ENCODE data around the gene HDHD5.

HDHD5 gene

DNA sequence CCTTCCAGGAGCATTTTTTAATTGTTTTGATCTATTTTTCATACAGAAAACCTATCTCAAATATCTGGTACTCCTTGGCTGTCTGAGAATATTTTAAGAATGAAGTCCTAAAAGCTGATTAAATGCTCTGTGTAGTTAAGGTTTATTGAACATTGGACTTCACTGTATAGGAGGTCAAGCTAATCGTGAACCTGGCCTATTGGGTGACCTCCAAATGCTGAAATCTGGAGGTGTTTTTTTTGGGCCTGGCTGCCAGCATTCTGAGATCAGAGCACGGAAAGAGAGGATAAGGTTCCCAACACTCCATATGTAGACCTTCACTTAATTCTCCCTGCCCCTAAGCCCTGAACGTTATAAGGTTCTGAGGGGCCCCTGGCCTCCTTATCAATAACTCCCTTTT lies 66.0 kb downstream of the HDHD5 start:
- Histone ChIP-seq H3K27ac (no peak overlapping the region), H3K4me3 (no peak overlapping the region)

DNA sequence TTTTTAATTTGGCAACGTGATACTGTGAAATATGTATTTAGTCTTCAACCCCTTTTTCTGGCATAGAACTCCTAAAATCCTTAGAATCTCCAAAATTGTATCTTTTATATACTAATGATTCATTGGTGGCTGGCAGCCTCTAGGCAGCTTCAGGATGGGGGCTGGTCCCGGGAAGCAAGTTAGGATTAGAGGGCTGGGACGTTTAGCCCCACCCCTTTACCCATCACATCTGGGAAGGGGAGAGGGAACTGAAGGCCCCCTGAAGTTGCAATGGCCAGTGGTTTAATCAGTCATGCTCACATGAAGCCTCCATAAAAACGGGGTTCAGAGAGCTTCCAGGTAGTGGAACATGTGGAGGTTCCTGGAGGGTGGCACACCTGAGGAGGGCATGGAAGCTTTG lies 67.2 kb downstream of the HDHD5 start:
- Histone ChIP-seq H3K4me3 (no peak overlapping the region), H3K27ac (no peak overlapping the region)

DNA sequence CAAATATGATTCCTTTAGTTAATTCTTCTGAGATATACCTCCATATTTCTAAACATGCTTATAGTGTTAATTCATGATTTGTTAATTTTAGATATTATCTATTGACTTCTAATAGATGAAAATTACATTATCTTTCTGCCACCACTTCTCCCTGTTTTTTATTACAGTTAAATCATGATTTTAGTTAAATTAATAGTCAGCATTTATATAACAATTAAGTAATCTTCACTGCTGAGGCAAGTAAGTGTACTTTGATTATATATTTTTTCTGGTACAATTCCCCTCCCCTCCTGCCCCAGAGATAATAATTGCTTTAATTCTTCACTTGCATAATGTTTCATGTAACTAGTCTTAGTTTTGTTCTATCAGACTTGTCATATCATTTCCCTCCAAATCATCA lies 68.5 kb downstream of the HDHD5 start:
- no peak overlapping the region for H3K4me3 ChIP-seq

More for the DNA sequence above, 68.5 kb downstream of the HDHD5 start:
- H3K27ac ChIP-seq, result no peak overlapping the region
